Liver (tissue), 3 donors: Measurements from ENCODE around the gene CAPN15.

Source experiments
- CTCF ChIP-seq: fragments of 150-350 bp; IDR thresholded peaks from 2 replicates; pipeline ENCODE4 v1.5.1; 2017; ENCODE audit warnings: improper control_type of control experiment, low read depth, low read length; ENCODE audit not compliant: missing input control
- FOXA2 ChIP-seq: IDR thresholded peaks from 2 replicates; pipeline ENCODE4 v1.6.1; 2016; ENCODE audit warnings: antibody characterized with exemption
- GABPA ChIP-seq, 2 donors: IDR thresholded peaks in 1 of 2; conservative IDR thresholded peaks in 1 of 2; 2 replicates each; pipeline ENCODE4 v1.6.1; 2016; ENCODE audit warnings: antibody characterized with exemption in 2 of 2, mild to moderate bottlenecking in 1 of 2, moderate library complexity in 1 of 2
- HNF4G ChIP-seq: IDR thresholded peaks from 2 replicates; pipeline ENCODE4 v1.6.1; 2016; ENCODE audit warnings: antibody characterized with exemption
- JUND ChIP-seq, 2 donors: IDR thresholded peaks; 2 replicates each; pipeline ENCODE4 v1.6.1; 2016; ENCODE audit warnings: antibody characterized with exemption in 2 of 2
- MAX ChIP-seq: IDR thresholded peaks from 2 replicates; pipeline ENCODE4 v1.6.1; 2016; ENCODE audit warnings: antibody characterized with exemption
- RAD21 ChIP-seq, 2 donors: IDR thresholded peaks; 2 replicates each; pipeline ENCODE4 v1.6.1; 2016; ENCODE audit warnings: antibody characterized with exemption in 2 of 2, mild to moderate bottlenecking in 2 of 2
- REST ChIP-seq: IDR thresholded peaks from 2 replicates; pipeline ENCODE4 v1.6.1; 2016; ENCODE audit warnings: antibody characterized with exemption, mild to moderate bottlenecking
- RXRA ChIP-seq, 2 donors: IDR thresholded peaks; 2 replicates each; pipeline ENCODE4 v1.6.1; 2017 to 2018; ENCODE audit warnings: antibody characterized with exemption in 2 of 2, mild to moderate bottlenecking in 1 of 2
- SP1 ChIP-seq: IDR thresholded peaks from 2 replicates; pipeline ENCODE4 v1.6.1; 2018; ENCODE audit warnings: antibody characterized with exemption, mild to moderate bottlenecking
- TAF1 ChIP-seq: conservative IDR thresholded peaks from 2 replicates; pipeline ENCODE4 v1.6.1; 2016; ENCODE audit warnings: antibody characterized with exemption, mild to moderate bottlenecking
- ZBTB33 ChIP-seq: IDR thresholded peaks from 2 replicates; pipeline ENCODE4 v1.6.1; 2016; ENCODE audit warnings: antibody characterized with exemption
- donor health status: healthy.
- donor health status: healthy.

- TF ChIP-seq ZBTB33 (no peak), FOXA2 (no peak), CTCF (no peak), GABPA (IDR thresholded peaks at IDR 0.05 in 1 of 2, conservative IDR thresholded peaks at IDR 0.05 in 1 of 2) (no peak), MAX (no peak), SP1 (no peak), RAD21 (IDR thresholded peaks at IDR 0.05) (no peak), REST (no peak), RXRA (IDR thresholded peaks at IDR 0.05) (no peak), HNF4G (no peak), TAF1 (no peak), JUND (IDR thresholded peaks at IDR 0.05) (no peak)
These were observed 29.1 kb downstream of the CAPN15 start for GRCh38 chr16:556474-557173.
